ENCODE measurements around the gene ANKRD36C. TPM values are rescaled to one million over a fixed set of nuclear protein-coding genes. Genes with fewer than 3 reads are reported as not detected.
A peak's percentile ranks its signal among the peaks of the same experiment; 100 is the strongest.
"Not testable (repeated sequence)": the region's sequence is repeated elsewhere in the genome, so short reads cannot be mapped to it uniquely, and the experiment has no call there.

ANKRD36C gene
- polyA plus RNA-seq, 6 donors from 2014 or later, result 4.7 to 30.1 (median 15.4) TPM

- DNase-seq, result no peak
- ATAC-seq (ENCODE audit: low read depth in 2 of 2), result no peak
Measured at GRCh38 chr2:95799892-95800291, 191.7 kb downstream of the ANKRD36C start.

GRCh38 chr2:95799147-95799889 lies 192.3 kb downstream of the ANKRD36C start:
- not testable (repeated sequence) for H3K4me1 Mint-ChIP-seq; H3K27me3 Mint-ChIP-seq; H3K27ac Mint-ChIP-seq; ATAC-seq (ENCODE audit: low read depth in 2 of 2); DNase-seq; H3K36me3 Mint-ChIP-seq; H3K4me3 Mint-ChIP-seq
- peaks cover 4 to 32% (median 17%) of the 10 kb centered on the region in 7 donors for H3K9me3 Mint-ChIP-seq

More at GRCh38 chr2:95799892-95800291, 191.7 kb downstream of the ANKRD36C start:
- Mint-ChIP-seq H3K4me3 (no peak overlapping the region), H3K36me3 (peaks cover 11 to 15% of the 10 kb centered on the region in 2 donors), H3K4me1 (no peaks in the 10 kb centered on the region), H3K27ac (no peak overlapping the region), H3K27me3 (no peaks in the 10 kb centered on the region), H3K9me3 (peaks cover 4 to 38% (median 22%) of the 10 kb centered on the region in 7 donors)

GRCh38 chr2:95796249-95797099 lies 195.2 kb downstream of the ANKRD36C start:
- H3K4me3 Mint-ChIP-seq; H3K27ac Mint-ChIP-seq; DNase-seq; H3K36me3 Mint-ChIP-seq; H3K27me3 Mint-ChIP-seq; H3K4me1 Mint-ChIP-seq; ATAC-seq (ENCODE audit: low read depth in 2 of 2): not testable (repeated sequence)
- peaks cover 0 to 17% (median 6%) of the 10 kb centered on the region in 7 donors for H3K9me3 Mint-ChIP-seq

- not testable (repeated sequence) for ATAC-seq (ENCODE audit: low read depth in 2 of 2); DNase-seq; H3K27ac Mint-ChIP-seq; H3K36me3 Mint-ChIP-seq; H3K27me3 Mint-ChIP-seq; H3K4me1 Mint-ChIP-seq; H3K9me3 Mint-ChIP-seq; H3K4me3 Mint-ChIP-seq
Measured at GRCh38 chr2:95793970-95794369, 197.7 kb downstream of the ANKRD36C start.

- not testable (repeated sequence) for H3K36me3 Mint-ChIP-seq; DNase-seq; H3K27ac Mint-ChIP-seq; H3K27me3 Mint-ChIP-seq; H3K9me3 Mint-ChIP-seq; H3K4me3 Mint-ChIP-seq; H3K4me1 Mint-ChIP-seq; ATAC-seq (ENCODE audit: low read depth in 2 of 2)
Measured at GRCh38 chr2:95790180-95790579, 201.4 kb downstream of the ANKRD36C start.

GRCh38 chr2:95789385-95789784 lies 202.2 kb downstream of the ANKRD36C start:
- ATAC-seq (ENCODE audit: low read depth in 2 of 2), result peak; percentile 61 to 69
- H3K4me1 Mint-ChIP-seq, H3K27ac Mint-ChIP-seq, H3K36me3 Mint-ChIP-seq, H3K9me3 Mint-ChIP-seq, DNase-seq, H3K4me3 Mint-ChIP-seq, H3K27me3 Mint-ChIP-seq: not testable (repeated sequence)

GRCh38 chr2:95788642-95789041 lies 203.0 kb downstream of the ANKRD36C start:
- H3K27me3 Mint-ChIP-seq; H3K36me3 Mint-ChIP-seq; DNase-seq; H3K9me3 Mint-ChIP-seq; H3K27ac Mint-ChIP-seq; ATAC-seq (ENCODE audit: low read depth in 2 of 2); H3K4me3 Mint-ChIP-seq; H3K4me1 Mint-ChIP-seq: not testable (repeated sequence)

Other genes with a start within 250 kb of the ANKRD36C start
- gene GPAT2, start 43.1 kb upstream of the ANKRD36C start, polyA plus RNA-seq (ENCODE audit: low read depth in 6 of 6), result 10 to 100 TPM in 1 of 6 donors, 1 to 10 TPM in 5; 1.2 to 28.4 (median 2.1) TPM
- under 1 TPM in 1 of 6 donors, not detected in 5; 0.15 TPM for gene ADRA2B, start 124.7 kb upstream of the ANKRD36C start, polyA plus RNA-seq (ENCODE audit: low read depth in 6 of 6)
- not detected for gene ASTL, start 146.7 kb upstream of the ANKRD36C start, polyA plus RNA-seq (ENCODE audit: low read depth in 6 of 6)
- 100 to 1,000 TPM in 2 of 6 donors, 10 to 100 TPM in 4; 56.3 to 220 (median 95.9) TPM for gene DUSP2, start 153.6 kb upstream of the ANKRD36C start, polyA plus RNA-seq (ENCODE audit: low read depth in 6 of 6)
- gene STARD7, start 217.0 kb upstream of the ANKRD36C start, polyA plus RNA-seq (ENCODE audit: low read depth in 6 of 6), result 100 to 1,000 TPM; 219 to 401 (median 239) TPM